ENCODE measurements around the gene PCSK5. TPM values are rescaled to one million over a fixed set of nuclear protein-coding genes. Genes with fewer than 3 reads are reported as not detected.
"Not testable (repeated sequence)": the region's sequence is repeated elsewhere in the genome, so short reads cannot be mapped to it uniquely, and the experiment has no call there.

PCSK5 gene
- polyA plus RNA-seq, 5 donors, result 6.1 to 13.4 (median 9.5) TPM

GRCh38 chr9:75962662-75963036 lies 72.2 kb downstream of the PCSK5 start:
- DNase-seq, result no peak

GRCh38 chr9:75963321-75963720 lies 72.8 kb downstream of the PCSK5 start:
- DNase-seq, result not testable (repeated sequence)

- DNase-seq, result no peak
Measured at GRCh38 chr9:75964427-75964826, 74.0 kb downstream of the PCSK5 start.

- no peak for DNase-seq
Measured at GRCh38 chr9:75965231-75965630, 74.8 kb downstream of the PCSK5 start.

GRCh38 chr9:75967556-75967955 lies 77.1 kb downstream of the PCSK5 start:
- DNase-seq, result no peak

GRCh38 chr9:75974016-75974766 lies 83.7 kb downstream of the PCSK5 start:
- DNase-seq, result peak in 1 of 2 donors; percentile 5

GRCh38 chr9:75975071-75975470 lies 84.6 kb downstream of the PCSK5 start:
- DNase-seq, result no peak

GRCh38 chr9:75976549-75976948 lies 86.1 kb downstream of the PCSK5 start:
- DNase-seq, result no peak

GRCh38 chr9:75979362-75979761 lies 88.9 kb downstream of the PCSK5 start:
- no peak for DNase-seq

- no peak for DNase-seq
Measured at GRCh38 chr9:75983319-75984045, 93.0 kb downstream of the PCSK5 start.

GRCh38 chr9:75985515-75985914 lies 95.0 kb downstream of the PCSK5 start:
- DNase-seq, result no peak

GRCh38 chr9:75988663-75989062 lies 98.2 kb downstream of the PCSK5 start:
- DNase-seq, result no peak

- DNase-seq, result no peak
Measured at GRCh38 chr9:75990156-75990555, 99.7 kb downstream of the PCSK5 start.

GRCh38 chr9:75990576-75991304 lies 100.3 kb downstream of the PCSK5 start:
- DNase-seq, result no peak

GRCh38 chr9:75992482-75993206 lies 102.2 kb downstream of the PCSK5 start:
- no peak for DNase-seq

- no peak for DNase-seq
Measured at GRCh38 chr9:75993434-75993833, 103.0 kb downstream of the PCSK5 start.

GRCh38 chr9:75995066-75995465 lies 104.6 kb downstream of the PCSK5 start:
- no peak for DNase-seq

GRCh38 chr9:75996726-75997125 lies 106.3 kb downstream of the PCSK5 start:
- no peak for DNase-seq

- DNase-seq, result no peak
Measured at GRCh38 chr9:75997206-75997605, 106.7 kb downstream of the PCSK5 start.

- DNase-seq, result no peak
Measured at GRCh38 chr9:75998096-75998780, 107.8 kb downstream of the PCSK5 start.

- DNase-seq, result no peak
Measured at GRCh38 chr9:76001459-76001858, 111.0 kb downstream of the PCSK5 start.
